HT1080 (cell line): Measurements from ENCODE around the gene ARHGAP26. TPM values are rescaled to one million over a fixed set of nuclear protein-coding genes. Genes with fewer than 3 reads are reported as not detected.

Experiments
- DNase-seq: peaks from one replicate; pipeline ENCODE4 v3.0.0-alpha.2; 2015; ENCODE audit warnings: low read depth
- total RNA-seq: library from RNA; depleted of rRNA; stranded (reverse); fragments of >200 nt; shearing (Covaris generic); gene quantifications from 2 replicates; pipeline ENCODE4 v1.2.3, GENCODE V29; 2014; rRNA removed

Gene ARHGAP26
- total RNA-seq, 1 experiment from 2014 or later: 9.9 TPM

DNA sequence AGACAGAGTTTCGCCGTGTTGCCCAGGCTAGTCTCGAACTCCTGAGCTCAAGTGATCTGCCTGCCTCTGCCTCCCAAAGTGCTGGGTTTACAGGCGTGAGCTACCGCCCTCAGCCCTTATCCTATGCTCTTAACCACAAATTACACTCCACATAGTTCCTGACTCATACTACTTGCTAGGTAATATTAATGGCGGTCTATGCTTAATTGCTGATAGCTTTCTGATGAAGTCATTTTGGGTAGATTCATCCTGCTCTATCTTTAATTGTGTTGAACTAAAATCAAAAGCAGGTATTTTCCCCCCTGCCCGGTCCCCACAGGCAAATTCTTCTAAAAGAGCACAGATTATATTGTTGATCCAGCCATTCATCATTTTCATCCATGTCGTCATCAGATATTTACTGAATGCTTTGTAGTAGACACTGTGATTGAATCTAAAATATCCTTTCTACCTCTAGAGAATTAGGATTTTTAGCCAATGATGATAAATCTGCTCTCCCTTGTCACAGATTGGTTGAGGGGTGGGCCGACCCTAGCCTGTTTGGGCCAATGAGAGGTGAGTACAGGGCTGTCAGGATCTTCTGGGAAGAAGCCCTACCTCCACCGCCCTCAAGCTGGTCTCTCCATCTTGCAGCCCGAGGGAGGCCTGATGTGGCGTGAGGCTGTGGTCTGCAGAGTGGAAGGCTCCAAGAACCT is 488.5 kb downstream of the ARHGAP26 start:
- peak; percentile 24 for DNase-seq

- DNase-seq: no peak
Observed at GRCh38 chr5:143259254-143259605, 489.1 kb downstream of the ARHGAP26 start.

DNA sequence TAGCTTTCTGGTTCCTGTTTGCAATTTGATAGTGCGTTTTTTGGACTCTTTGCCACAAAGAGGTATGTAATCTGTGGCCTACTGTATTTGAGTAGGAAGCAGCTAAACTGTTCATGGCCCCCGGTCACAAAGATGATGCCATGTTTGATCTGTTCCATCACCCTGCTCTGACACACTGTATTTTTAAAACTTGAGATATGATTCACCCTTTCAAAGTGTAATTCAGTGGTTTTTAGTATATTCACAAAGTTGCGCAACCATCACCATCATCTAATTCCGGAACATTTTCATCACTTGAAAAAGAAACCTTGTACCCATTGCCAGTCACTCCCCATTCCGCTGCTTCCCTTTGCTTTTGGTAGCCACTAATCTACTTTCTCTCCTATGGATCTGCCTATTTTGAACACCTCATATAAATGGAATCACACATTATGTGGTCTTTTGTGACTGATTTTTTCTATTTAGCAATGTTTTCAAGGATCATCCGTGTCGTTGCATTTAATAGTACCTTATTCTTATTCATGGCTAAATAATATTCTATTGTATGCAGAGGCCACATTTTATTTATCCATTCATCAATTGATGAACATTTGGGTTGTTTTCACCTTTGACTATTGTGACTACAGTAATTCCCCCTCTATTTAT is 491.7 kb downstream of the ARHGAP26 start:
- DNase-seq: peak; percentile 88

DNA sequence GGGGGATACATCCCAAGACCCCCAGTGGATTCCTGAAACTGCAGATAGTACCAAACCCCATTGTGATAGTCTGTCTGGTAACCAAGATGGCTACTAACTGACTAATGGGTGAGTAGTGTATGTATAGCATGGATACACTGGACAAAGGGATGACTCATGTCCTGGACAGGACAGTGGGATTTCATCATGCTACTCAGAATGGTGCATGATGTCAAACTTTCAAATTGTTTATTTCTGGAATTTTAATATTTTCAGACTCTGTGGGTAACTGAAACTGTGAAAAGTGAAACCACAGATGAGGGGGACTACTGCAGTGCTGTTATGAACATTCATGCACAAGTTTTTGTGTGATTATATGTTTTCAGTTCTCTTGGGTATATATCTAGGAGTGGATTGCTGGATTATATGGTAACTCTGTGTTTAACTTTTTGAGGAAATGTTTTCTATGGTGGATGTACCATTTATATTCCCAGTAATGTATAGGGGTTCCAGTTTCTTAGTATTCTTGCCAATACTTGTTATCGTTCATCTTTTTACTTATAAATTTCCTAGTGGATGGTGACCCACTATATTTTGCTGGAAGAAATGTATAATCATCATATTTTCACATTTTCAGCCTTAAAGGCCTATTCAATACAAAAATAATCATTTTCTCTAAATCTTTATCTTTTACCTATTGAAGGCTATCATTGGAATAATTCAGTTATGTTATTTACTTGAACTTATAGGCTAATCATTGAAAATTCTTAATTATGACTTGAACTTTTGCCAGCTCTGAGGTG is 492.4 kb downstream of the ARHGAP26 start:
- peak; percentile 90 for DNase-seq

DNA sequence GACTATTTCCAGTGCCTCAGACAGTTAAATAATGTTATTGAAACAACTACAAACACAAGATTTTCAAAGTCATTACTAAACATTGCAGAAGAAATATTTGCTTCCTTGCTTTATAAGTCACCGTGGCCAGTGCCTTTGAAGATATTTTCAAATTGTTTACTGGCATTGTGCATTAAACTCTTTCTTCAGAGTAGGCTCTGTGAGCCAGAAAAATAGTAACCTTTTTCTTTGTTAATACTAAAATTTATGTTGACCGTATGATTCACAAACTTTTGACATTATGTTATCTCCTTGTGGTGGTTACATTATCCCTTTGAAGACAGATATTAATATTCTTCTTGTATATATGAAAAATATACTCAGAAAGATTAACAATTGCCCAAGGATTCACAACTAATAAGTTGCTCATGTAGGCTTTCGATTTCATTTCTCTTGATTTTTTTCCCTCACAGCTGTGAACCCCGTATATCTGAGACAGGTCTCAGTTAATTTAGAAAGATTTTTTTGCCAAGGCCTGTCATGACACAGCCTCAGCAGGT is 493.2 kb downstream of the ARHGAP26 start:
- no peak for DNase-seq

- no peak for DNase-seq
Observed at GRCh38 chr5:143265995-143266394, 495.8 kb downstream of the ARHGAP26 start.

DNA sequence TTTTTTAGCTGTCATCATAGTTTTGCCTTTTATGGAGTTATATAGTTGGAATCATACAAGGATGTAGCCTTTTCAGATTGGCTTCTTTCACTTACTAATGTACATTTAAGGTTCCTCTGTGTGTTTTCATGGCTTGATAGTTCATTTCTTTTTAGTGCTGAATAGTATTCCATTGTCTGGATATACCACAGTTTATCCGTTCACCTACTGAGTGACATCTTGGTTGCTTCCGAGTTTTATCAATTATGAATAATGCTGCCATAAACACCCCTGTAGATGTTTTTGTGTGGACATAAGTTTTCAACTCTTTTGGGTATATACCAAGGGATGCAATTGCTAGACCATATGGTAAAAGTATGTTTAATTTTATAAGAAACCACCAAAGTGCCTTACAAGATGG is 497.0 kb downstream of the ARHGAP26 start:
- no peak for DNase-seq

DNA sequence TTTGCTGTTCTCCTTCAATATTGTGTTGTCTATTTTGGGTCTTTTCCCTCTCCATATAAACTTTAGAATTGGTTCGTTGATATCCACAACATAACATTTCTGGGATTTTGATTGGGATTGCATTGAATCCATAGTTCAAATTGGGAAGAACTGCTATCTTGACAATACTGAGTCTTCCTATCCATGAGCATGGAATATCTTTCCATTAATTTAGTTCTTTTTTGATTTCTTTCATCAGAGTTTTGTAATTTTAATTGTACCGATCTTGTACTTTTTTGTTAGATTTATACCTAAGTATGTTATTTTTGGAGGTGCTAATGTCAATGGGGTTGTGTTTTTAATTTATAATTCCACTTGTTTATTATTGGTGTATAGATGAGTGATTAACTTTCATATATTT is 498.2 kb downstream of the ARHGAP26 start:
- DNase-seq: no peak

- no peak for DNase-seq
Observed at GRCh38 chr5:143271431-143271830, 501.3 kb downstream of the ARHGAP26 start.

- no peak for DNase-seq
Observed at GRCh38 chr5:143274952-143275351, 504.8 kb downstream of the ARHGAP26 start.

DNA sequence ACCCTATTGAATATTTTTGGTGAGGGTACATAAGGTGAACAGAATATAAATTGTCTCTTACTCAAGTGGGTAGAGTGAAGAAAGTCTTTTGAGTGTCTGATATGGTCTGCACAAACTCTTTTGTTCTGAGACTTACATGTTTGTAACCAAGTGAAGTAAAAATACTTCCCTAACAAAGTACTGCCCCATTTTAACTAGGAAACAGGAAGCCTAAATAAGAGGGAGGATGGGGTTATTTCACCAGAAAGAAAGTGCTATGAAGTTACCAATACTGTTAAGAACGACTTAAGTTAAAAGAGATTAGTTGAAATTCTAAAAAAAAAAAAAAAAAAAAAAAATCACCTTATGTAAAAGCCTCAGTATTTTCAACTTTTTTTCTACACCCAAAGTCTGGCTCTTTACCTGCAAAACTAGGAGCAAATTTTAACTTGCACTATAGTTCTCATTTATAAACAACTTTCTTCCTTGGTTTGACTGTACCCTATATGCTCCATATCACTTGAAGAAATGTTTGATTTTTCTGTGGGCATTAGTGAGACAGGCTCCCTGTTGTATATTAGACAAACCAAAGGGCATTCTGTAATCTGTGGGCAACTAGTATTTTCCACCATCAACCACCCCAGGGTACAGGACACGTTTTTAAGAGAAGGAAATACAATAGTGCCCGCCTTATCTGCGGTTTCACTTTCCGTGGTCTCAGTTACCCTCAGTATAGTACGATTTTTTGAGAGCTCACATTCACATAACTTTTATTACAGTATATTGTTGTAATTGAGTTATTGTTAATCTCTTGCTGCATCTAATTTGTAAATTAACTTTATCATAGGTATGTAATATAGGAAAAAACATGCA is 505.6 kb downstream of the ARHGAP26 start:
- DNase-seq: no peak

- no peak for DNase-seq
Observed at GRCh38 chr5:143277536-143277935, 507.4 kb downstream of the ARHGAP26 start.

Other genes starting within 250 kb of the ARHGAP26 start
- 4.0 and 7.2 TPM in 2 replicates for gene FGF1, start 84.3 kb upstream of the ARHGAP26 start, total RNA-seq